ENCODE data around the gene NACA. TPM values are rescaled to one million over a fixed set of nuclear protein-coding genes. Genes with fewer than 3 reads are reported as not detected.

The NACA gene
- total RNA-seq, 2 donors from 2014 or later = 1,068 to 1,135 TPM

- peaks cover 23% of the 10 kb centered on the region for H3K4me1 Mint-ChIP-seq
- H3K4me3 Mint-ChIP-seq = no peak overlapping the region
- H3K27me3 Mint-ChIP-seq = no peaks in the 10 kb centered on the region
- ATAC-seq (no peak), DNase-seq (no peak)
- H3K36me3 Mint-ChIP-seq (ENCODE audit: low read depth) = no peaks in the 10 kb centered on the region
- H3K27ac Mint-ChIP-seq = no peak overlapping the region
- H3K9me3 ChIP-seq (ENCODE audit: control insufficient read depth, low read length, poor library complexity, severe bottlenecking) = no peaks in the 10 kb centered on the region
Observed at GRCh38 chr12:56670836-56671235, 54.3 kb downstream of the NACA start.

DNA sequence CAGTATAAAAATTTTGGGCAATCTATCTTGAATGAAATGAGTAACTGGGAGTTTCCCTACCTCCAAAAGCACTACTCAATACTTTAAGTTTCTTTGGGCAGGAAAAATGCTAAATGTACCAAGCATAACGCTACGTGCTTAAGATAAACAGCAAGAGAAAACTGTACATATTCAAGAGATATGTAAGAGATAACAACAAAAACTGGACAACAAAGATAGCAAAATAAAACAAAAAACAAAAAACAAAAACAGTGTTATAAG, 57.0 kb downstream of the NACA start:
- H3K36me3 Mint-ChIP-seq (ENCODE audit: low read depth) = no peaks in the 10 kb centered on the region
- no peaks in the 10 kb centered on the region for H3K9me3 ChIP-seq (ENCODE audit: control insufficient read depth, low read length, poor library complexity, severe bottlenecking)
- no peak overlapping the region for H3K4me3 Mint-ChIP-seq
- H3K27me3 Mint-ChIP-seq = no peaks in the 10 kb centered on the region
- no peak for DNase-seq
- H3K27ac Mint-ChIP-seq = no peak overlapping the region
- no peak for ATAC-seq
- H3K4me1 Mint-ChIP-seq = peaks cover 15% of the 10 kb centered on the region

Other genes with a start within 250 kb of the NACA start
- 1 to 10 TPM; 1.9 to 2.8 TPM for gene GLS2, start 237.1 kb downstream of the NACA start, total RNA-seq
- 1 to 10 TPM; 2.1 to 3.0 TPM for gene RBMS2, start 203.5 kb downstream of the NACA start, total RNA-seq
- gene BAZ2A, start 95.0 kb downstream of the NACA start, total RNA-seq = 100 to 1,000 TPM; 203 to 214 TPM
- 100 to 1,000 TPM; 297 to 299 TPM for gene ATP5F1B, start 79.3 kb downstream of the NACA start, total RNA-seq
- 100 to 1,000 TPM; 124 to 127 TPM for gene PTGES3, start 37.0 kb downstream of the NACA start, total RNA-seq
- gene PRIM1, start 27.0 kb upstream of the NACA start, total RNA-seq = 10 to 100 TPM; 11.3 to 14.4 TPM
- gene HSD17B6, start 38.0 kb upstream of the NACA start, total RNA-seq = under 1 TPM in 1 of 2 donors, not detected in 1; 0.63 TPM
- not detected for gene SDR9C7, start 209.1 kb upstream of the NACA start, total RNA-seq
- under 1 TPM; 0.40 to 0.81 TPM for gene RDH16, start 232.3 kb upstream of the NACA start, total RNA-seq

Measured in T-helper 17 cell (primary cell).